GM23338 (cell line): ENCODE data around the gene C2.

Experiments
- CTCF ChIP-seq, 2 experiments: fragments of 200-600 bp in 1 of 2; sonication (generic) in 1 of 2; conservative IDR thresholded peaks; 2 replicates each; pipeline versions ENCODE4 v1.5.1 to v1.6.1; 2016 to 2017; ENCODE audit warnings: antibody characterized with exemption in 2 of 2, low read depth in 2 of 2, mild to moderate bottlenecking in 2 of 2, moderate library complexity in 1 of 2
- REST ChIP-seq: IDR thresholded peaks from one replicate; pipeline ENCODE4 v1.6.1; 2018; ENCODE audit warnings: antibody characterized with exemption; ENCODE audit not compliant: unreplicated experiment
- STAT1 ChIP-seq: IDR thresholded peaks from one replicate; pipeline ENCODE4 v1.6.1; 2016; ENCODE audit warnings: antibody characterized with exemption; ENCODE audit not compliant: unreplicated experiment

- no peak for TF ChIP-seq STAT1
- TF ChIP-seq CTCF (conservative IDR thresholded peaks at IDR 0.05; ENCODE audit: low read depth in 2 of 2): no peak
- TF ChIP-seq REST: no peak
Observed at GRCh38 chr6:31883676-31884075, 43.8 kb upstream of the C2 start.
